Gastrocnemius medialis (tissue), 4 donors: ENCODE data around the gene CACNG1. TPM values are rescaled to one million over a fixed set of nuclear protein-coding genes. Genes with fewer than 3 reads are reported as not detected.

Source experiments
- ATAC-seq, 2 donors: fragments of 150-250 bp; one replicate each; pipeline ENCODE4 v1.9.1; 2016
- DNase-seq, 2 donors: peaks; one replicate each; pipeline ENCODE4 v3.0.0-alpha.2; 2019
- H3K27ac ChIP-seq, 4 donors: fragments of 200-600 bp; sonication (generic); 1 replicate in 1 of 4; 2 replicates in 3 of 4; pipeline ENCODE4 v1.5.1; 2016 to 2018; ENCODE audit warnings: mild to moderate bottlenecking in 2 of 4, moderate library complexity in 1 of 4
- H3K27me3 ChIP-seq, 3 donors: fragments of 200-600 bp; sonication (generic) in 2 of 3; 1 replicate in 1 of 3; 2 replicates in 2 of 3; pipeline versions ENCODE4 v1.5.1 to v1.6.0; 2016 to 2019; ENCODE audit warnings: mild to moderate bottlenecking in 1 of 3, moderate library complexity in 1 of 3
- H3K36me3 ChIP-seq, 2 donors: fragments of 200-600 bp; sonication (generic) in 1 of 2; one replicate each; pipeline ENCODE4 v1.5.1; 2017 to 2018
- H3K4me1 ChIP-seq, 2 donors: fragments of 200-600 bp; sonication (generic) in 1 of 2; one replicate each; pipeline ENCODE4 v1.5.1; 2016 to 2017; ENCODE audit warnings: mild to moderate bottlenecking in 2 of 2
- H3K4me3 ChIP-seq, 4 donors: fragments of 200-600 bp; sonication (generic) in 3 of 4; 1 replicate in 1 of 4; 2 replicates in 3 of 4; pipeline ENCODE4 v1.5.1; 2016 to 2019; ENCODE audit warnings: mild to moderate bottlenecking in 2 of 4
- H3K9me3 ChIP-seq, 3 donors: fragments of 200-600 bp; sonication (generic) in 2 of 3; 1 replicate in 1 of 3; 2 replicates in 2 of 3; pipeline ENCODE4 v1.5.1; 2016 to 2019
- CTCF ChIP-seq, 5 experiments: fragments of 450-650 bp in 3 of 5; fragments of 200-600 bp in 2 of 5; sonication (generic) in 2 of 5; IDR thresholded peaks in 4 of 5; conservative IDR thresholded peaks in 1 of 5; 1 replicate in 4 of 5; 2 replicates in 1 of 5; pipeline ENCODE4 v1.5.1; 2016 to 2019; ENCODE audit warnings: antibody characterized with exemption in 5 of 5, mild to moderate bottlenecking in 3 of 5, moderate library complexity in 3 of 5
- POLR2A ChIP-seq, 2 donors: fragments of 450-650 bp; IDR thresholded peaks; one replicate each; pipeline ENCODE4 v1.6.1; 2017; ENCODE audit warnings: antibody characterized with exemption in 2 of 2, mild to moderate bottlenecking in 2 of 2, moderate library complexity in 2 of 2
- in situ Hi-C, 4 donors: fragments of 200-750 bp; cut with MboI; loops; one replicate each; pipeline versions ENCODE4 v1.15.0 to v1.8.0; 2017; ENCODE audit warnings: low sequenced_read_pairs in 4 of 4
- intact Hi-C: fragments of 100-400 bp; cut with DNase I; formaldehyde crosslinking; loops from one replicate; pipeline ENCODE4 v1.15.1; 2023; ENCODE audit warnings: low total_unique reads
- total RNA-seq, 4 donors: library from RNA; depleted of rRNA; stranded (reverse); fragments of >200 nt; gene quantifications; one replicate each; pipeline versions ENCODE4 v1.1.0 to v1.2.3, GENCODE V29; 2016

CACNG1 gene
- total RNA-seq, 4 donors from 2014 or later: 120 to 203 (median 154) TPM

- H3K27ac ChIP-seq: peak overlapping the region; percentile 97 to 98 (median 98)
- in situ Hi-C loops: no loop called here
- H3K9me3 ChIP-seq: no peaks in the 10 kb centered on the region
- H3K4me3 ChIP-seq: no peak overlapping the region
- intact Hi-C loops: no loop called here
- DNase-seq (peak in 1 of 2 donors; percentile 16), ATAC-seq (no peak)
- TF ChIP-seq POLR2A (IDR thresholded peaks at IDR 0.05) (no peak), CTCF (IDR thresholded peaks at IDR 0.05 in 4 of 5, conservative IDR thresholded peaks at IDR 0.05 in 1 of 5) (no peak)
- H3K4me1 ChIP-seq: peaks cover 26 to 27% of the 10 kb centered on the region in 2 donors
- peaks cover 0 to 14% of the 10 kb centered on the region in 2 donors for H3K36me3 ChIP-seq
- H3K27me3 ChIP-seq: no peaks in the 10 kb centered on the region
These were observed 15.0 kb downstream of the CACNG1 start for GRCh38 chr17:67059372-67059771.

- intact Hi-C loops: no loop called here
- no peaks in the 10 kb centered on the region for H3K27me3 ChIP-seq
These were observed 18.8 kb downstream of the CACNG1 start for GRCh38 chr17:67063141-67063540.

GRCh38 chr17:67066717-67067116 is 22.4 kb downstream of the CACNG1 start:
- ATAC-seq: no peak
- no peak overlapping the region for H3K4me3 ChIP-seq
- in situ Hi-C loops (no loop called here), intact Hi-C loops (no loop called here)
- no peak overlapping the region for H3K27ac ChIP-seq
- H3K36me3 ChIP-seq: no peaks in the 10 kb centered on the region
- H3K27me3 ChIP-seq: no peaks in the 10 kb centered on the region
- DNase-seq: no peak
- no peak for TF ChIP-seq CTCF (IDR thresholded peaks at IDR 0.05 in 4 of 5, conservative IDR thresholded peaks at IDR 0.05 in 1 of 5)
- no peak for TF ChIP-seq POLR2A (IDR thresholded peaks at IDR 0.05)
- no peaks in the 10 kb centered on the region for H3K9me3 ChIP-seq
- H3K4me1 ChIP-seq: peaks cover 18 to 21% of the 10 kb centered on the region in 2 donors

More at GRCh38 chr17:67063141-67063540, 18.8 kb downstream of the CACNG1 start:
- DNase-seq: no peak
- no peak for TF ChIP-seq CTCF (IDR thresholded peaks at IDR 0.05 in 4 of 5, conservative IDR thresholded peaks at IDR 0.05 in 1 of 5)
- TF ChIP-seq POLR2A (IDR thresholded peaks at IDR 0.05): no peak
- no peaks in the 10 kb centered on the region for H3K36me3 ChIP-seq
- no peak overlapping the region for H3K4me3 ChIP-seq
- no peak for ATAC-seq
- in situ Hi-C loops: no loop called here
- no peak overlapping the region for H3K27ac ChIP-seq
- H3K9me3 ChIP-seq: no peaks in the 10 kb centered on the region
- H3K4me1 ChIP-seq: peaks cover 0 to 7% of the 10 kb centered on the region in 2 donors

GRCh38 chr17:67067571-67068482 is 23.5 kb downstream of the CACNG1 start:
- TF ChIP-seq POLR2A (IDR thresholded peaks at IDR 0.05): no peak
- TF ChIP-seq CTCF (IDR thresholded peaks at IDR 0.05 in 4 of 5, conservative IDR thresholded peaks at IDR 0.05 in 1 of 5): no peak
- no peaks in the 10 kb centered on the region for H3K36me3 ChIP-seq
- in situ Hi-C loops (no loop called here), intact Hi-C loops (no loop called here)
- no peaks in the 10 kb centered on the region for H3K9me3 ChIP-seq
- H3K4me3 ChIP-seq: no peak overlapping the region
- DNase-seq (no peak), ATAC-seq (no peak)
- H3K27ac ChIP-seq: no peak overlapping the region
- H3K4me1 ChIP-seq: peaks cover 18 to 21% of the 10 kb centered on the region in 2 donors
- H3K27me3 ChIP-seq: no peaks in the 10 kb centered on the region
